GM19372 (cell line): ENCODE measurements around the gene AUTS2.
"Not testable (repeated sequence)": the region's sequence is repeated elsewhere in the genome, so short reads cannot be mapped to it uniquely, and the experiment has no call there.

Experiments
- ATAC-seq: cut with Tn5 transposase; IDR thresholded peaks from one replicate; pipeline ENCODE4 v1.9.1; 2021; ENCODE audit warnings: mild to moderate bottlenecking, low read depth, moderate library complexity; ENCODE audit not compliant: unreplicated experiment

The AUTS2 gene

DNA sequence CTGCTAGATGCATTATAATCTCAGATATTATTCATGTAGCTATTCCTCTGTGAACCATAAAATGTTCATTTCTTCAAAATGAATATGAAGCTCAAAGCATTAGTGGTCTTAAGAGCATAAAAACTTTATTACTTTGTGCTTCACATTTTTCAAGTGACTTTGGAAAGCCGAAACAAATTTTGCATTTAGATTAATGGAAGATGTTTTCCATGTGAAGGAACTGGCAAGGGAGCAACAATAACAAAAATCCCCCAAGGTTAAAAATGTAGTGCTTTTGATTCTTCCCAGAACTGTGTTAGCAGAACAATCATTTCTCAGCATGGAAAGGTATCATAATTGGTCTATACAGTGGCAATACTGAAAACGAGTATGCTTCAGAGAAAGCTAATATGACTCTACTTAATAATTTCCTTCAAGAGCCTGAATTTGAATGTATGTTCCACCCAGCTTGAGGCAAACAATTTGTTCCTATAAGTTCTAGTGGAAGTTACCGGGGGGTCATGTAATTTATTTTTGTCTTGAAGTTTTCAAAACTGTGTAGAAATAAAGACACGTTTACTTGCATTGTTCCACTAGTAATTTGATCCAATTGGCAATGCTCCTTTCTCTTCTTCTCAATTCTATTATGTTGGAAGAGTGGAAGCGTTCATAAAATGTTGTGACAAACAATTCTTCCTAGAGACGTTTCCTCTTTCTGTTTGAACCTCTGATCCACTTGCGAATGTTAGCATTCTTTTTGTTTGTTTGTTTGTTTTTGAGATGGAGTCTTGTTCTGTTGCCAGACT, 665.4 kb downstream of the AUTS2 start:
- no peak for ATAC-seq

DNA sequence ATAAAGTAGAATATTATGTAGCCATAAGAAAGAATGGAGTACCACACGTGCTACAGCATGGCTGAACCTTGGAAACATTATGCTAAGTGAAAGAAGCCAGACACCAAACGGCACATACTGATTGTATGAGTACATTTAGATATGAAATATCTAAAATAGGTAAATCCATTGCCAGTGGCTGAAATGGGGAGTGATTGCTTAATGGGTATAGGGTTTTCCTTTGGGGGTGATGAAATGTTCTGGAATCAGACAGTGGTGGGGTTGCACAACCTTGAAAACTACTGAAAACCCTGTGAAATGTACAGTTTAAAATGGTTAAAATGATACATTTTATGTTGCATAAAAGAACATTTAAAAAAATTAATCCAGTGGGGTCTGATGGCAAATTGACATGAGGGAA, 667.9 kb downstream of the AUTS2 start:
- no peak for ATAC-seq

DNA sequence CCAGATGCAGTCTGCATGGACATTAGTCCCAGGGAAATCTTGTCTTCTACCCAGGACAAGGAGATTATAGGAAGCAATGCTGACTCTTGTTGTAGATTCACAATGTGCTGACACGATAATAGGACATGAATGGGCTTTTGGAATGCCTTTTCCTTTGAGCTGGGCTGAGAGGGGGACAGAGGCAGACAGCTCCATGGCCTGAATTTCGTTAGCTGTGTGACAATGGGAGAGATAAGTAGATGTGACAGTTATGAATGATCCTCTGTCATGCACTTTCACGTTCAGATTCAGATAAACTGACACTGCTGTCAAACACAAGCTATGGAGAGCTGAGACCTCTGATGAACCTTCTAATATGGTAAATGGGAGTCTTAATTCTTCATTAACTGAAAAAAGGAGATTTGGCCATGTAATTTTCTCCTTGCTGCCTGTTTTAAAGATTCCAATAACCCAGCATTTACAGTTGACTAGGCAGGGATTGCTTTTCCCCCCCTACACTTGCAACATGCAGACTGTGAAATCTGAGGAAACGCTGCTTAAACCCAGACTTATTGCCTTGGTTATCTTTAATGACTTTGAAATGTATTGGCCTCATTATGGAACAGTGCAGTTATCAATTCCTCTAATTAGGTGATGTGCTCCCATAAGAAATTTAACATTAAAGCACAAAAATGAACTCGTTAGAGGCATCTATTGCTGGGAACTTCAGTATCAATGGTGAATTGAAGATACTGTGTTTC, 669.3 kb downstream of the AUTS2 start:
- ATAC-seq: no peak

DNA sequence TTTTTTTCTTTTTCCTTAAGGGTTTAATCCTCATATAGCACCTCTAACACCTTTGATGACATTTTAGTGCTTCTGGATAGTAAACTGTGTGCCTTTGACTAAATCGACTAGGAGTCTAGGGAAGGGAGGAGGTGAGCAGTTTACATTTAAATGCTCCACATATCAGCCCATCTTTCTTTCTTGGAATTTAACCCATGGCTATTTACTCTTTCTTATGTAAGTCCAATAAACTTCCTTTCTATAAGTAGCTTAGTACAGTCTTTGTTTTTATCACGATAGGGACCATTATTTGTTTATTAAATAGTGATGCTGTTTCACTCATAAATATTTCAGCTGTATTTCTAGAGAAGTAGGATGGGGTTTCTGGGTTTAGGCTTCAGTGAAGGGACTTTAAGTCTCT, 669.9 kb downstream of the AUTS2 start:
- no peak for ATAC-seq

DNA sequence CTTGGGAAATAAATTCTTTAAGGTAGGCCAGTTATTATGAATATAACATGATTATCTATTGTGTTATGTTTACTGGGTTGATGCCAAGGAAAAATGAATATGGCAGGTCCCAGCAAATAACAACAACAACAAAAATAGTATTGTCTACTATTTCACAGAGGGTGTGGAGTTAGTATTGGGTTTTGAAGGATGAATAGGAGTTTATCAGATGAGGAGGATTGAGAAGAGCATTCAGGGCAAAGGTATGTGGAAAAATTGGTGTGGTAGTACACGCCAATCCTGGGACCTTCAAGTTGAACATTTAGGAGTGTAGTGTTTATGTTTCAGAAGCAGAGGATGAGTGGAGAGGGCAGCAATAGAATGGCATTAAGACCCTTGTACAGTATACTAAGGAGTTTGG, 671.9 kb downstream of the AUTS2 start:
- no peak for ATAC-seq

DNA sequence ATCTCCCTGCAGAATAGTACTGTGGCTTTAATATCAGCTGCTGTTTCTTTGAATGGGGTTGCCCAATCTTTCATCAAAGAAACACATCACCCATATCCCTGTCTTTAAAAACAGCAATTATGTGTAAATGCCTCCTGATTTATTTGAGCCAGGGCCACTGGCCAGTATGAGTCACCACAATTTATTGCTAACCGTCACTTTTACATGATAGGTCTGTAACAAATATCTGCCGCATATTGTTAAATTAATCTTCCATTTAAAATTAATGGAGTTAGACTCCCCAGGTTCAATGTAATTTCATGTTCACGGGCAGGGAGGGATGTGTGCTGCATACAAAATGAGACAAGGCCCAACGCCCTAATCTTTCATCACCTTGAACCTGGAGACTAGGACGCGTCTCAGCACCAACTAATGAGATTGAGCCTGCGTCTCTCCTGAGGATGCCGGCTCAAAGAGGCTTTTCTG, 673.4 kb downstream of the AUTS2 start:
- no peak for ATAC-seq

DNA sequence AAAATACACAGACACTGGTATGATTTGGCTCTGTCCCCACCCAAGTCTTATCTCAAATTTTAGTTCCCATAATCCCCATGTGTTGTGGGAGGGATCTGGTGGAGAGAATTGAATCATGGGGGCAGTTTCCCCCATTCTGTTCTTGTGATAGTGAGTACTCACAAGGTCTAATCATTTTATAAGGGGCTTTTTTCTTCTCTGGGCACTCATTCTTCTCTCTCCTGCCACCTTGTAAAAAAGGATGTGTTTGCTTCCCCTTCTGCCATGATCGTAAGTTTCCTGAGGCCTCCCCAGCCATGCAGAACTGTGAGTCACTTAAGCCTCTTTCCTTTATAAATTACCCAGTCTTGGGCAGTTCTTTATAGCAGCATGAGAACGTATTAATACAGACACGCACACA, 677.3 kb downstream of the AUTS2 start:
- ATAC-seq: not testable (repeated sequence)

DNA sequence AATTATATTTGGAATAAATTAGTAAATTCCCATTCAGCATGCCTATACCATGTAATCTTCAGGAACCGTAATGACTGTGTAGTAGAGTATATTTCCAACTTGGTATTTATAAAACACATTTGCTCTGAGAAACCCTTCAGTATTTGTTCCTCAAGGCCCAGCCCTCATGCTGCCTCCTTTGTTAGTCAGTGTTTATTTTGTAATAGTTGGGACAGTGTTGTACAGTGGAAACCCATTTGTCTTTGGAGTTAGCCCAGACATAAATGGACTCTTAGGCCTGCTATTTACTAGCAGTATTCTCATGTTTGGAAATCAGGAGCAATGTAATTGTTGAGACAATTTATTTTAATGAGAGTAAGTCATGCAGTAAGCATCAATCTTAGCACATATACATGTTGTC, 686.9 kb downstream of the AUTS2 start:
- no peak for ATAC-seq

DNA sequence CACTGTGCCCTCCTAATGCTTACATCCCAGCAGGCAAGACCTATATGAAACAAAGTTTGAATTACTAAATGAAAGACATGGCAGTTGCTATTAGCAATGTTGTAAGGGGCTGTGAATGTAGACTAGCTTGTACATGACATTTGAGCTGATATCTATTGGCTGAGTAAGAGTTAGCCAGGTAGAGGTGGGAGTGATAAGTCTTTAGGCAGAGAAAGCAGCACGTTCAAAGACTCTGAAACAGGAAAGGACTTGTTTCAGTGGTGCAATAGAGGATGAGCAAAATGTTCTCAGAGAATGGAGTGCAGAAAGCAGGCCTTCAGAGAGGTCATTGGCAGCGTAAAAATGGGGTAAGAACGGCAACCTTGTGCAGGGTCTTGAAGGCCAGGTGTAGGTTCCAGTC, 687.6 kb downstream of the AUTS2 start:
- ATAC-seq: no peak

DNA sequence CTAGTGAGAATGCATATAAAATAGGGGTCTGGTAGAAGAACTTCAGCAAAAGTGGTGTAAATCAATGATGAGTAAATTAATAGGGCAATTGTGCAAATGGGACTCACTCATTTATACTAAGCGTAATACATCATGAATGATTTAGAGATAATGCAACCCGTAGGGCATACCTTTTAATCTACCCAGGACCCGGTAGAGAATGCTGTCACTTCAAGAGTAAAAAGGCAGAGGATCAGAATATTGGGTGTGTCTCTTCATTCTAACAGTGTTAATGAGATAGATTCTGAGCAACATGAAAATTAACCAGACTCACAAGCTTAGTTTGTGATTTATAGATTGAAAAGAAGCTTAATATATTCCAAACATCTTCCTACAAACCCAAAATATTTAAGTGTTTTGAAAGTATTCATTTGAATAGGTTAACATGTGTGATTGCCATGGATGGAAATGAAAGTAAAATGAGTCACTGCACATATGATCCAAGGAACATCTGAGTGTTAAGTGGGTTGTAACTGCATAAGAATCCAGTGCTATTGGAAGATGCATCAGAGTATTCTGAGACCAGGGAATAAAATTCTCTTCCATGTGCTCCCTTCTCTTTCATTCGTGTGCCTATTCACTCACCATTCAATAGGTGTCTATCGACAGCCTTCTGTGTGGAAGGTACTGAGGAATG, 690.6 kb downstream of the AUTS2 start:
- no peak for ATAC-seq

DNA sequence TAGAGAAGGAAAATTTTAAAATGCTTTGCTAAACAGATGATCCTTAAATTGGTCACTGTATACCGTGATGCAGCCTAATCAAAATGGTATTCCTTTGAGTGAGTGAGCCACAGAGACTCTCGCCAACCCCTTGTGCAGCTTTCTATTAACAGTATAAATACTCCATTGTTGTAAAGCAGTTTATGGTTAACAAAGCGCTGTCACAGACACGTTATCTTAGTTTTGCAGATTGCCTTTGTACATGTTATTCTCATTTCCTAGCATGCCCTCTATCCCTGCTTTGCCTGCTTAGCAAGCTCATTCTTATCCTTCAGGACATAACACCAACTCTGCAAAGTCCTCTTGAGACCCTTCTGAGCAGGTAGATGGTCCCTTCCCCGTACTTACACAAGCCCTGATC, 694.4 kb downstream of the AUTS2 start:
- no peak for ATAC-seq

DNA sequence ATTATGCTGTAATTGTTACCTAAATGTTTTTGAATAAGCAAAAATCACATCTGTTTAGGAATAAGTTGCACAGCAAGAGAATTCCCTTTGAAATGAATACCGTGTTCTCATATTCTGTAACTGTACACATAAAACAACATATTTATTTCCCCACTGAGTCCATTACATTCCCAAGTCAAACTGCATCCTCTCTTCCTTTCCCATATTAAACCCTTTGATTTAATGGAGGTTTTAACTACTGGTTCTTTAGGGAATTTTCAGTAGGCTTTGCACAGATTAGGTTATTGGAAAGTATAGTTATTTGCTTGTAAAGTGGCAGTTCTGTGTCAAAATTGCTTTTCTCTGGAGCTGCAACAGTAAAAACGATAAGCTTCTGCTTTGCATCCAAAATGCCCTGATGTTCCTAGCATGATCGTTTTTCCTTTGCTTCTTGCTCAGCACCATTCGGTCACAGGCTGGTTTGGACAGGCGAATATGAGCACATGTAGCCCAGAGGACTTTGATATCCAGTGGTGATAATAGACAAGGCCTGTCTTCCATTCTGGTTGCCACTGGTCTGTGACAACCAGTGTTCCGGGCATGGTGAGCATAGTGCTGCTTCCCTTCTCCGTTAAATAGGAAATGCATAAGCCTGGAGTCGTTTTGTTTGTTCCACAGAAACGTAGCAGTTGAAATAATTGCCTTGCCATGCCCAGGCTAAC, 696.1 kb downstream of the AUTS2 start:
- ATAC-seq: no peak

DNA sequence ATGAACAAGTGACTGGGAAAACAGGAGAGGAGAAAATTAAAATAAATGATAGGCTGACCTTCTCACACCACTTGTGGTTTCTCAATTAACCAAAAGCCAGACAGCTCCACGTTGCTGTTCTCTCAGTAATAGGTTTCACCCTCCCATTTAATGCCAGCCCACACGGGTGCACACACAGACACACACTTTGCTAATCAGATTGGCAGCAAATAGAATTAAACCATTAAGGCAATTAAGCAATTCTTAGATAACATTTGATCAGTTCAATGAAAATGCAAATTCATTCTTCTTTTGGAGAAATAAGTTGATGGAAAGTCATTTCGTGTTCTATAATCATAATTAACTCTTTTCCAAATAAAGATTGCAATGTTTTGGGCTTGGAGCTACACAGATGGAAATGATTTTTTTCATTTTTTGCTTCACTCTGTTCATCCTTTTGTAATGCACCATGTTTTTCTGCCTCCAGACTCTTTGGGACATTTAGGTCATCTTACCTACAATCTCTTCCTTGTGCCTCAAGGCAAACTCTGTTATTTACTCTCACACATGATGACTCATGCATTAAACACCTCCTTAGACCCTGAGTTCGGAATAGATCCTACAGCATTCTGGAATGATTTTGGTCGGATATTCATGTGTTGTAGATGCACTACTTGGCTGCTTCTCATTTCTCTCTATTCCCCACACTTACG, 700.7 kb downstream of the AUTS2 start:
- ATAC-seq: no peak

DNA sequence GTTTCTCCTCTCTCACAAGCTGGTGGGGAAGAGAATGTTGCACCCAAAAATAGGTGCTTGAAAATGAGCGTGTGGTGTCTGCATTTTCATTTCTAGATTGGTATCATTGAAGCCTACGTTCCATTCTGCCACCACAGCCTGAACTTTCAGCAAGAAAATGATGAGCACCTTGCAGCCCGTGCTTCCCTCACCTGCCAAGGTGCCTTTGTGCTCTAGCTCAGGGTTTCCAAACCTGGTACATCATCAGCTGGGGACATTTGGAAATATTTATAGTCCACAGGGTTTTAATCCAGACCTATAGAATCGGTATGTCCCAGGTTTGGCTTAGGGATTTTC, 701.2 kb downstream of the AUTS2 start:
- no peak for ATAC-seq

DNA sequence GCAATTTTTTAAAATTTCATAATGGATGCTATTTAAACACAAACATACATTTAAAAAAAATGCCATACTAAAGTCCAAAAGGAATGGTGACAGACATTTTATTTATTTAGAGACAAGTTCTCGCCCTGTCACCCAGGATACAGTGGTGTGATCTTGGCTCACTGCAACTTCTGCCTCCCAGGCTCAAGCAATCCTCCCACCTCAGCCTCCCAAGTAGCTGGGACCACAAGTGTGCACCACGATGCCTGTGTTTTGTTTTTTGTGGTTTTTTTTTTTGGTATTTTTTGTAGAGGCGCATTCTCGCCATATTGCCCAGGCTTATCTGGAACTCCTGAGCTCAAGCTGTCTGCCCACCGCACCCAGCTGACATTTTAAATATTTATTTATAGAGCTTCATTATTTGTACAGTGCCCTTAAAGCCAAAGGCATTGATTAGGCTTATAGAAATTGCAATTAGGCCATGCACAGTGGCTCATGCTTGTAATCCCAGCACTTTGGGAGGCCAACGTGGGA, 703.5 kb downstream of the AUTS2 start:
- no peak for ATAC-seq

DNA sequence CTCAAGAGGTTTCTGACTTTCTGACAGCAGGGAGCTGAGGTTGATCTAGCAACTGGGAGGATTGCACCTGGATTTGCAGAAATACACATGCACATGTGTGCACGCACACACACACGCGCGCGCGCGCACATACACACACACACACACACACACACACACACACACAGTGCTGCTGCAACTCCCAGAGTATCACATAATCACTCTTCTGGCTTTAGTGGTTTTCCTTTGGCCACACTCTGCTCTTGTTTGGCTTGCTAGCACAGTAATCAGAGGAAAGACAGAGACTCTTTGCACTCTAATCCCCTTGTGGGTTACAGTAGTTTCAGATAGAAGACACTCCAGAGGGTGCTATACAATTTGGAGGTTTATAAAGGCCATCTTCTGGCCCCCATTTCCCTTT, 705.0 kb downstream of the AUTS2 start:
- ATAC-seq: no peak

DNA sequence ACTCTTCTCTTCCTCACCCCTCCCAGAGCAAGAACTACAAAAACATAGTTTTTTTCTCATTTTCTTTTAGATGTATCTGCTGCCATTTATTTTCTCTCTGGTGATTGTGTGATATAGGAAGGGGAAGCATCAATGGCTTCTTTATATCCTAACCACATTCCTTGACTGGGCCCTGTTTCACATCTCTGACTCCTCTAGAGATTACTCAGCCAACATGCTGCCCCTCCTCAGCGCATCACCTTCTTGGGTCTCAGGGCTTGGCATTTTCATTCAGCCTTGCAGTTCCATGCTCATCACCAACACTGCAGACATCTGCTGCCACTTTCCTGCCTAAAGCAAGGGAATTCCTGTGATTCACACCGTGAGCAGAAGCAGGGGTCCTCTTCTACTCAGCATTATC, 705.5 kb downstream of the AUTS2 start:
- ATAC-seq: no peak

DNA sequence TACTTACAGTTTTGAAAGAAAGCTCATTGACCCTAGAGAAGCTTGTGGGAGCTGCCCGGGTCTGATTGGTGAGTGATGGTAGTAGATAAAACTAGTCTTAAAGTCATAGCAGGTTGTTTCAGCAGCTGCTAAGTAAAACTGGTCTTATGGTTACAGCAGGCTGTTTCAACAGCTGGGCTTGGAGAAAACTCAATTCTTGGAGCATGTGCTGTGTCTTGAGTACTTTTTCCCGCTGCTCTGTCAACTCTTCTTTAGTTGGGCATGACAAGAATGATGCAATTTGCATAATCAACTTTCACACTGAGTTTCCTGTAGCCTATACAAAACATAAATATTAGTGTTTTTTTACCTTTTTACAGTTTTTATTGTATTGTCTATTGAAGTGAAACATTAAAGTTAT, 707.9 kb downstream of the AUTS2 start:
- ATAC-seq: no peak

DNA sequence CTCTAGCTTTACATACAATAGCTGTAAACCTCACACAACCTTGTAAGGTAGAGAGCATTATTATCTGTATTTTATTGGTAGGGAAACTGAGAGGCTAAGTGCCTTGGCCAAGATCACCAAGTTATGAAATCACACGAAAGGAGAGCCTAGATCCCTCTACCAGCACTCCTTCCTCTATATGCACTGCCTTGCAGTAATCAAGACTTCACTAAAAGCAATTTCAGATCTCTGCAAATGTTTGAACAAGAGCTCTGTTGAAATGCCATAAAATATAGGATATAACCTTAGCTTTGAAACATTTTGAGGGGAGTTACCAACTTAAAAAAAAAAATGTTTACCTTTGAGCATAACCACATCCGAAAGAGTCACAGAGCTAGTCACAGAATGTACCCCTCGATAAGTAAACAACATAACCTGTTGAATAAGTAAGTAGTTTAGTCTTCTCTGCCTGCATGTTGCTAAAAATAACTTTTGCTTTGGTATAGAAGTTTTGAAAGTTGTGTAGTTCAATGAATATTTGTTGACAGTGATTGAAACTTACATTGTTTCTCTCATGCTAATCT, 709.4 kb downstream of the AUTS2 start:
- ATAC-seq: no peak

DNA sequence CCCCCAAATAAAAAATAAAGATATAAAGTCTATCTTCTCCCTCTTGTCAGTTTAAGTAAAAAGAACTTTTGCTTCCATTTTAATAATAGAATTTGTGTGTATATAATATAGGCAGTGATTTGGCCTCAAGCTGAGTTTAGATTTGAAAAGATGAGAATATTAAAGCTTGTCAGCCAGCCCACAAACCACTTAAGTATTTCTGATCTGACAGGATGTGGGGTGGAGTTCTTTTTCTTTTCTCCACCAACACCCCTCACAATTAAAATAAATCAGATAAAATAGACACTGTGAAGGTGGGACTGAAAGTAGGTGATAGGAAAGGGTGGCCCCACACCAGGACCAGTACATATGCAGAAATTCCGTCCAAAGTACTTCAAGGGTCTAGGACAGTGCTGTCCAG, 714.1 kb downstream of the AUTS2 start:
- no peak for ATAC-seq
